GM12878 (cell line): ENCODE results near the gene ABCA7. TPM values are rescaled to one million over a fixed set of nuclear protein-coding genes. Genes with fewer than 3 reads are reported as not detected.
A peak's percentile ranks its signal among the peaks of the same experiment; 100 is the strongest.

ENCODE experiments used
- ATAC-seq: fragments of 200-7000 bp; cut with Tn5 transposase; 3 replicates; pipeline ENCODE4 v1.9.1; 2020; ENCODE audit warnings: mild to moderate bottlenecking, moderate library complexity
- BruUV-seq: library from RNA; stranded (reverse); fragments of 400-500 nt; replicated peaks from 2 replicates; lab custom pipeline; 2021; lab: Mats Ljungman, UMichigan
- CTCF ChIA-PET: fragments of 300-600 bp; sonication (Branson Sonifier 250); formaldehyde crosslinking; extraction: SDS; loops from one replicate; lab custom pipeline; 2021; ENCODE audit warnings: inconsistent platforms; lab: Yijun Ruan, JAX
- POLR2A ChIA-PET: fragments of 350-600 bp; formaldehyde crosslinking; extraction: SDS; loops from one replicate; lab custom pipeline; 2021; ENCODE audit warnings: inconsistent platforms; lab: Charles Lee
- RAD21 ChIA-PET: fragments of 300-600 bp; sonication (Branson Sonifier 250); formaldehyde crosslinking; loops from one replicate; lab custom pipeline; 2023; ENCODE audit warnings: antibody characterized with exemption; ENCODE audit not compliant: unreplicated experiment; lab: Charles Lee
- SMC1A ChIA-PET: fragments of 300-600 bp; sonication (Branson Sonifier 250); formaldehyde crosslinking; loops from one replicate; lab custom pipeline; 2023; ENCODE audit not compliant: unreplicated experiment, uncharacterized antibody; lab: Charles Lee
- DNase-seq: peaks from one replicate; pipeline ENCODE4 v3.0.0-alpha.2; 2011; ENCODE audit warnings: low read depth, low spot score
- FAIRE-seq: peaks from 3 replicates; lab custom pipeline; 2011; peaks lifted over from hg19 to GRCh38; lab: Jason Lieb, UNC
- H2AFZ ChIP-seq: 2 replicates; pipeline ENCODE4 v1.6.0; 2011; ENCODE audit warnings: low read depth, low read length, control low read depth; ENCODE audit not compliant: control insufficient read depth
- H3K27ac ChIP-seq: 2 replicates; pipeline ENCODE4 v1.5.1; 2011; ENCODE audit warnings: control low read depth; ENCODE audit not compliant: control insufficient read depth, insufficient read depth
- H3K27me3 ChIP-seq, 2 experiments: replicated peaks in 1 of 2; 2 replicates each; pipeline versions ENCODE4 v1.6.0 to v1.6.1; 2011; ENCODE audit warnings: low read length in 1 of 2; ENCODE audit not compliant: control insufficient read depth in 2 of 2, insufficient read depth in 2 of 2
- H3K36me3 ChIP-seq, 2 experiments: 2 replicates each; pipeline ENCODE4 v1.5.1; 2011; ENCODE audit warnings: low read length in 1 of 2; ENCODE audit not compliant: control insufficient read depth in 2 of 2, insufficient read depth in 2 of 2
- H3K4me1 ChIP-seq: 2 replicates; pipeline ENCODE4 v1.6.1; 2011; ENCODE audit warnings: mild to moderate bottlenecking, low read length, moderate library complexity, mixed read lengths; ENCODE audit not compliant: control insufficient read depth, insufficient read depth
- H3K4me2 ChIP-seq: 2 replicates; pipeline ENCODE4 v1.6.0; 2011; ENCODE audit warnings: control low read depth; ENCODE audit not compliant: control insufficient read depth, insufficient read depth
- H3K4me3 ChIP-seq: fragments of 200-600 bp; sonication (generic); 2 replicates; pipeline ENCODE4 v1.5.1; 2016
- H3K79me2 ChIP-seq: 2 replicates; pipeline ENCODE4 v1.6.0; 2011; ENCODE audit warnings: low read length; ENCODE audit not compliant: control insufficient read depth, insufficient read depth
- H3K9ac ChIP-seq: 2 replicates; pipeline ENCODE4 v1.8.0; 2011; ENCODE audit warnings: low read length, control low read depth, mixed read lengths; ENCODE audit not compliant: control insufficient read depth, insufficient read depth
- H3K9me3 ChIP-seq: replicated peaks from 3 replicates; pipeline ENCODE4 v1.5.1; 2011; ENCODE audit warnings: mild to moderate bottlenecking, low read length; ENCODE audit not compliant: control insufficient read depth, insufficient read depth
- H4K20me1 ChIP-seq: 2 replicates; pipeline ENCODE4 v1.6.0; 2011; ENCODE audit not compliant: control insufficient read depth, insufficient read depth
- E2F4 ChIP-seq: IDR thresholded peaks from 2 replicates; pipeline ENCODE4 v1.6.1; 2012; ENCODE audit warnings: low read depth, low read length, improper control_type of control experiment
- POLR2AphosphoS5 ChIP-seq: IDR thresholded peaks from 2 replicates; pipeline ENCODE4 v1.6.1; 2011; ENCODE audit warnings: mild to moderate bottlenecking, low read length, inconsistent platforms
- WGBS: methylation state at CpG from one replicate; pipeline ENCODE4 v1.1.6; 2016; ENCODE audit warnings: low lambda C conversion rate; ENCODE audit not compliant: insufficient replicate concordance, insufficient coverage; ENCODE audit errors: missing lambda C conversion rate; 5-methylcytosine and 5-hydroxymethylcytosine counted together
- in situ Hi-C: fragments of 300-500 bp; cut with MboI; formaldehyde crosslinking; loops from 9 replicates; pipeline ENCODE4 v1.14.3; 2018; ENCODE audit warnings: mixed read lengths
- intact Hi-C: fragments of 100-400 bp; cut with micrococcal nuclease; formaldehyde crosslinking; loops from one replicate; pipeline ENCODE4 v1.14.2; 2022; ENCODE audit not compliant: unreplicated experiment
- polyA plus RNA-seq, 11 experiments: library from polyadenylated mRNA; depleted of rRNA in 4 of 11; unstranded in 6 of 11; stranded (reverse) in 5 of 11; fragments of >200 nt; fragmentation: Nextera tagmentation in 4 of 11; fragmentation: Illumina TruSeq in 1 of 11; extraction: Ambion mirVana in 4 of 11; extraction: Trizol in 1 of 11; gene quantifications; 1 replicate in 1 of 11; 2 replicates in 10 of 11; pipeline versions ENCODE4 v1.2.1 to v1.2.3, GENCODE V29; 2011 to 2016; ENCODE audit warnings: inconsistent platforms in 2 of 11, missing spikeins in 2 of 11, low read depth in 1 of 11
- total RNA-seq, 4 experiments: library from RNA; depleted of rRNA in 3 of 4; stranded (reverse); fragments of >200 nt in 3 of 4; fragmentation: Illumina TruSeq in 1 of 4; extraction: Trizol in 1 of 4; gene quantifications; 2 replicates each; pipeline versions ENCODE4 v1.2.1 to v1.2.3, GENCODE V29; 2013 to 2021

Gene ABCA7
- total and polyA plus RNA-seq, 10 of the 15 experiments (the other 5 are each of a cell fraction or from before 2014, with no cell fraction given), result 1.0 to 49.5 (median 14.8) TPM

DNA sequence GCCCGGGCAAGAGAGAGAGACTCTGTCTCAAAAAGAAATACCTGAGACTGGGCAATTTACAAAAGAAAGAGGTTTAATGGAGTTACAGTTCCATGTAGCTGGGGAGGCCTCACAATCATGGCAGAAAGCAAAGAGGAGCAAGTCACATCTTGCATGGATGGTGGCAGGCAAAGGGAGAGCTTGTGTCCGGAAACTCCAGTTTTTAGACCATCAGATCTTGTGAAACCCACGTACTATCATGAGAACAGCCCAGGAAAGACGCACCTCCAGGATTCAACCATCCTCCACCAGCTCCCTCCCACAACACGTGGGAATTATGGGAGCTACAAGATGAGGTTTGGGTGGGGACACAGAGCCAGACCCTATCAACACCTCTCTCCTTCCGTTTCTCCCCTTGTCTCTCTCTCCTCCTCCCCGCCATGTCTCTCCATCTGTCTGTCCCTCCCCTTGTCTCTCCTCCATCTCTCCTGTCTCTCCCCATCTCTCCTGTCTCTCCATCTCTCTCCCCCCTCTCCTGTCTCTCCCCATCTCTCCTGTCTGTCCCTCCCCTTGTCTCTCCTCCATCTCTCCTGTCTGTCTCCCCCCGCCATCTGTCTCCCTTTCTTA is 45.2 kb downstream of the ABCA7 start:
- Histone ChIP-seq H3K27me3 (no peaks in the 10 kb centered on the region), H3K79me2 (no peaks in the 10 kb centered on the region; the same call in 1 of the 2 replicates), H3K9ac (no peak overlapping the region), H3K36me3 (peaks cover 15 to 66% of the 10 kb centered on the region in 2 experiments), H2AFZ (no peak overlapping the region), H3K9me3 (no peaks in the 10 kb centered on the region), H3K27ac (no peak overlapping the region), H3K4me3 (no peak overlapping the region), H4K20me1 (no peaks in the 10 kb centered on the region; the same call in 1 of the 2 replicates), H3K4me2 (no peak overlapping the region), H3K4me1 (peaks cover 32% of the 10 kb centered on the region)
- DNase-seq, result no peak
- CTCF ChIA-PET, result no interaction called here
- WGBS, result 81% methylated on average over 7 of the region's 8 CpGs
- RAD21 ChIA-PET, result interaction anchor here (1.6 kb wide), 1 partner anchor 20 kb away, joined by 4 read pairs; no protein-coding TSS in a partner anchor
- intact Hi-C loops, result no loop called here
- ATAC-seq, result no peak
- SMC1A ChIA-PET, result interaction anchor here (1.0 kb wide), 1 partner anchor 27 kb away, joined by 3 read pairs; no protein-coding TSS in a partner anchor
- POLR2A ChIA-PET, result interaction anchor here (0.5 to 4.9 kb wide), 7 partner anchors 9 to 269 kb away, joined by 3 to 23 read pairs (median 4); no protein-coding TSS in a partner anchor
- no peak for FAIRE-seq
- BruUV-seq, result no TSS peak
- TF ChIP-seq POLR2AphosphoS5 (peak; percentile 30; the same call in 1 of the 2 replicates), E2F4 (no peak)
- TF ChIP-seq, all 136 proteins: peak for 1
- in situ Hi-C loops, result no loop called here
